Stimulated activated memory B cell treated with anti-CD40 and anti-IgM and Interleukin-4, amounts not matched to agents 10 μg/mL and 1 μg/mL and 100 μg/mL, for 72 hours (primary cell): ENCODE measurements around the gene MYO10.
"Not testable (repeated sequence)": the region's sequence is repeated elsewhere in the genome, so short reads cannot be mapped to it uniquely, and the experiment has no call there.

Experiments used
- ATAC-seq: fragments of 150-1000 bp; cut with Tn5 transposase; 2 replicates; pipeline ENCODE4 v1.10.0; 2021
- H3K27ac Mint-ChIP-seq: one replicate; pipeline ENCODE4 v1.8.0; 2022; ENCODE audit warnings: mild to moderate bottlenecking, mixed read lengths
- H3K27me3 Mint-ChIP-seq: one replicate; pipeline ENCODE4 v1.8.0; 2022; ENCODE audit warnings: mixed read lengths
- H3K36me3 Mint-ChIP-seq: one replicate; pipeline ENCODE4 v1.8.0; 2022; ENCODE audit warnings: mixed read lengths
- H3K4me1 Mint-ChIP-seq: one replicate; pipeline ENCODE4 v1.8.0; 2022; ENCODE audit warnings: mixed read lengths
- H3K4me3 Mint-ChIP-seq: one replicate; pipeline ENCODE4 v1.8.0; 2022; ENCODE audit warnings: mild to moderate bottlenecking, moderate library complexity, mixed read lengths
- H3K9me3 Mint-ChIP-seq: one replicate; pipeline ENCODE4 v1.8.0; 2022; ENCODE audit warnings: mixed read lengths

MYO10 gene

GRCh38 chr5:16738393-16738792 lies 197.7 kb downstream of the MYO10 start:
- H3K4me3 Mint-ChIP-seq, ATAC-seq, H3K27ac Mint-ChIP-seq, H3K4me1 Mint-ChIP-seq, H3K9me3 Mint-ChIP-seq, H3K36me3 Mint-ChIP-seq: not testable (repeated sequence)
- H3K27me3 Mint-ChIP-seq: peaks cover 18% of the 10 kb centered on the region

DNA sequence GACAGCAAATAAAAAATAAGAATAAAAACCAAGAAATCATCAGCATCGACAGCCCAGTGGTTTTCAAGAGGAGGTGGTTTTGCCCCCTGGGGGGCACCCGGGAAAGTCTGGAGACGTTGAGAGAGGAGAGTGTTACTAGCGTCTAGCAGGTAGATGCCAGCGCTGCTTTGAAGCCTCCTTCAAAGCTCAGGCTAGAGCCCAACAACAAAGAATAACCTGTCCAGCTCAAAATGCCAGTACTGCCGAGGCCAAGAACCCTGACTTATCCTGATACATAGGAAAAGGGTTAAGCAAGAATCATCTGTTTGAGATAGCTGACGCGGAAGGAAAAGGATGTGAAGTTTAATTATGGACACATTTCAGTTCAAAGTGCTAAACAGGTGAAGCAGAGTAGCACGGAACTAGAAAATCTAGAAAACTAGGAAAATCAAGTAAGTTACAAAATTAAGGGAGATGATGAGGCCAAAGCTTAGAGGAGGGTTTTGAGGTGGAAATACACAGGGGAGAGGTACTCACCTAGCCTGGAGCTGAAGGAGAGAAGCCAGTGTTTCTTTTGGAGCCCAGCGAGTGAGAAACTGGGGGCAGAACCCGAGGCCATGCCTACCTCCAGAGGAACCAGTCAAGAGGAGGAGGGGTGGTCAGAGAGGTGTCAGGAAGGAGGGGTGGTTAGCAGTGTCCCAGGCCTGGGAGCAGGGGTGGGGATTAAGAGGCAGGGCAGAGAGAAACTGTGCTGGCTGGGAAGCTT lies 198.3 kb downstream of the MYO10 start:
- H3K9me3 Mint-ChIP-seq: no peaks in the 10 kb centered on the region
- ATAC-seq: no peak
- no peaks in the 10 kb centered on the region for H3K36me3 Mint-ChIP-seq
- no peak overlapping the region for H3K27ac Mint-ChIP-seq
- no peaks in the 10 kb centered on the region for H3K4me1 Mint-ChIP-seq
- no peak overlapping the region for H3K4me3 Mint-ChIP-seq
- H3K27me3 Mint-ChIP-seq: peaks cover 18% of the 10 kb centered on the region

DNA sequence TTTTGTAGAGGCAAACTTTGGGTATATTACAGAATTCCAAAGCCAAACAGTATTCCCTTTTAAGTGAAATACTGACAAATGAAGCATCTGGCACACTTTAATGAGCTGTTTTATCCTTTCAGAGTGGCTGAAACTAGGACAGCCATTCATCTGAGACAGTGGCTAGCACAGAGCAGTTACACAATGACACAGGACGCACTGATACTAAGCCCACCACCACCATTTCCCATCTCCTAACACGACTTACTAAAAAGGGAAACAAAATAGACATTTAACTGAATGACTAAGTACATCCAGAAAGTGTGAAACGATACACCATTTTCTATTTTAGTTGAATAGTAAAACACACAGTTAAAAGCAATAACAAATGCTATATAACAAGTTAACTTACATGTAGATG lies 198.9 kb downstream of the MYO10 start:
- ATAC-seq: no peak

GRCh38 chr5:16736158-16736995 lies 199.7 kb downstream of the MYO10 start:
- H3K36me3 Mint-ChIP-seq: no peaks in the 10 kb centered on the region
- H3K9me3 Mint-ChIP-seq: no peaks in the 10 kb centered on the region
- H3K27me3 Mint-ChIP-seq: peaks cover 18% of the 10 kb centered on the region
- H3K4me3 Mint-ChIP-seq: no peak overlapping the region
- no peak for ATAC-seq
- no peak overlapping the region for H3K27ac Mint-ChIP-seq
- H3K4me1 Mint-ChIP-seq: no peaks in the 10 kb centered on the region

More for the DNA sequence above, 198.9 kb downstream of the MYO10 start:
- no peaks in the 10 kb centered on the region for H3K36me3 Mint-ChIP-seq
- H3K4me1 Mint-ChIP-seq: no peaks in the 10 kb centered on the region
- H3K27me3 Mint-ChIP-seq: peaks cover 18% of the 10 kb centered on the region
- no peak overlapping the region for H3K27ac Mint-ChIP-seq
- no peaks in the 10 kb centered on the region for H3K9me3 Mint-ChIP-seq
- H3K4me3 Mint-ChIP-seq: no peak overlapping the region

GRCh38 chr5:16735101-16736060 lies 200.7 kb downstream of the MYO10 start:
- no peak for ATAC-seq
- Mint-ChIP-seq H3K27ac (no peak overlapping the region), H3K4me3 (no peak overlapping the region), H3K36me3 (no peaks in the 10 kb centered on the region), H3K27me3 (peaks cover 25% of the 10 kb centered on the region), H3K4me1 (no peaks in the 10 kb centered on the region), H3K9me3 (no peaks in the 10 kb centered on the region)

GRCh38 chr5:16733331-16734006 lies 202.6 kb downstream of the MYO10 start:
- Mint-ChIP-seq H3K27me3 (peaks cover 29% of the 10 kb centered on the region), H3K4me3 (no peak overlapping the region), H3K9me3 (no peaks in the 10 kb centered on the region), H3K27ac (no peak overlapping the region), H3K4me1 (no peaks in the 10 kb centered on the region), H3K36me3 (no peaks in the 10 kb centered on the region)
- no peak for ATAC-seq

- no peaks in the 10 kb centered on the region for H3K9me3 Mint-ChIP-seq
- H3K27ac Mint-ChIP-seq: no peak overlapping the region
- no peaks in the 10 kb centered on the region for H3K36me3 Mint-ChIP-seq
- H3K27me3 Mint-ChIP-seq: peaks cover 27% of the 10 kb centered on the region
- H3K4me1 Mint-ChIP-seq: peaks cover 8% of the 10 kb centered on the region
- no peak overlapping the region for H3K4me3 Mint-ChIP-seq
- no peak for ATAC-seq
Measured at GRCh38 chr5:16732356-16732755, 203.7 kb downstream of the MYO10 start.

DNA sequence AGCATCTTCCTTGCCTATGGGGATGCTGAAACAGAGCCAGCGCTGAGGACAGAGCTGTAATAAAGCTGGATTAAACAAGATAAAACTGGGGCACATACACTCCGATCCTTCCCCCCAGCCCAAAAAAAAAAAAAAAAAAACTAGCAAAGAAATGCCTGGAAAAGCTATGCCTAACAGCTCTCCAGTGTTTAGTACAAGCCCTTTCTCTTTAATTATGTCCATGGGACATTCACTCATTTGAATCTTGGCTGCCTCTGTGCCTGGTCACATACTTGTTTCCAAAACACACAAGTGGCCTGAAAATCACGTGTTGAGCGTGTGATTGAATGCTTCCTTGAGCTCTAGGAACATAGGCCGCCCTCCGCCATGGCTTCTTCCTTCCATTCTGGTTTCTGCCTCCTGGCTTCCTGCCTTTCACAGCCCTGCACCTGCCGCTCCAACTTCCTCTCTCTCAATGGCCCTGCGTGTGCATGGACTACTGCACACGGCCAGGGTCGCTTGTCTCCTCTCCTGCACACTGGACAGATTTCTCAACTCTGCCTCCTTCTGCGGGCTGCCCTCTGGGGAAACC lies 208.2 kb downstream of the MYO10 start:
- peaks cover 8% of the 10 kb centered on the region for H3K4me1 Mint-ChIP-seq
- H3K4me3 Mint-ChIP-seq: no peak overlapping the region
- peaks cover 26% of the 10 kb centered on the region for H3K27me3 Mint-ChIP-seq
- H3K27ac Mint-ChIP-seq: no peak overlapping the region
- H3K36me3 Mint-ChIP-seq: no peaks in the 10 kb centered on the region
- peaks cover 6% of the 10 kb centered on the region for H3K9me3 Mint-ChIP-seq
- no peak for ATAC-seq

- Mint-ChIP-seq H3K27ac (no peak overlapping the region), H3K27me3 (peaks cover 26% of the 10 kb centered on the region), H3K4me1 (peaks cover 8% of the 10 kb centered on the region), H3K4me3 (no peak overlapping the region), H3K36me3 (no peaks in the 10 kb centered on the region), H3K9me3 (peaks cover 6% of the 10 kb centered on the region)
- ATAC-seq: no peak
Measured at GRCh38 chr5:16726538-16726946, 209.5 kb downstream of the MYO10 start.

DNA sequence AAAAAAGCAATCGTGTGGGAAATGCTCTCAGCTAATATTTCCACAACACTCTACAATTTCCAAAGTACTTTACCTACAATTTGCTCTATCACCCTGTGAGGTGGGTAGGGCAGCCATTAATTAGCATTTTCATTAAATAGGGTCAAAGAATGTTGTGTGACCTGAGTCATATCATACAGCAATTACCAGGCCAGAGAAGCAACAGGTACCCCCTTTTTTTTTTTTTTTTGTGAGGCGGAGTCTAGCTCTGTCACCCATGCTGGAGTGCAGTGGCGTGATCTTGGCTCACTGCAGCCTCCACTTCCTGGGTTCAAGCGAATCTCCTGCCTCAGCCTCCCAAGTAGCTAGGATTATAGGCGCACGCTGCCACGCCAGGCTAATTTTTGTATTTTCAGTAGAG lies 210.5 kb downstream of the MYO10 start:
- H3K4me1 Mint-ChIP-seq: peaks cover 8% of the 10 kb centered on the region

GRCh38 chr5:16723821-16724220 lies 212.3 kb downstream of the MYO10 start:
- no peaks in the 10 kb centered on the region for H3K36me3 Mint-ChIP-seq
- ATAC-seq: no peak
- H3K4me1 Mint-ChIP-seq: peaks cover 8% of the 10 kb centered on the region
- no peak overlapping the region for H3K4me3 Mint-ChIP-seq
- H3K27me3 Mint-ChIP-seq: peaks cover 10% of the 10 kb centered on the region
- H3K27ac Mint-ChIP-seq: no peak overlapping the region
- peaks cover 6% of the 10 kb centered on the region for H3K9me3 Mint-ChIP-seq

More for the DNA sequence above, 210.5 kb downstream of the MYO10 start:
- no peak overlapping the region for H3K4me3 Mint-ChIP-seq
- H3K9me3 Mint-ChIP-seq: peaks cover 6% of the 10 kb centered on the region
- no peak overlapping the region for H3K27ac Mint-ChIP-seq
- H3K36me3 Mint-ChIP-seq: no peaks in the 10 kb centered on the region
- ATAC-seq: no peak
- peaks cover 21% of the 10 kb centered on the region for H3K27me3 Mint-ChIP-seq

DNA sequence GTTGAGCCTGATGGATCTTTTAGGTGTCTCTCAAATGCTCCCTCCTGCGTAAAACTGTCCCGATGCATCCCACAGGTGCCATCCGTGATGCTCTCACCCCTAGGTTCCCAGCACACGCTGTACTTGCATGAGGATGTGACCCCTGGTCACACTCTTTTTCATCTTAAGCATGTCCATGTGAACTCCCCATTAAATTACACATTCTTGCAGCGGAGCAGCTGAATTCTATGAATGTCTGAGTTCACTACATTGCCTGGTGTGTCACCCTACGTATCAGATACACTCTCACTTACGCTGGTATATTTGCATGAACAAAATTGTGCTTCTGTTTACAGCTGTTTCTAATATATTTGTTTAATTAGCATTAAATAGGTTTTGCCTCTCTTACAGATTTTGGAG lies 214.0 kb downstream of the MYO10 start:
- Mint-ChIP-seq H3K27ac (no peak overlapping the region), H3K4me1 (no peaks in the 10 kb centered on the region), H3K27me3 (no peaks in the 10 kb centered on the region), H3K9me3 (peaks cover 6% of the 10 kb centered on the region), H3K36me3 (no peaks in the 10 kb centered on the region), H3K4me3 (no peak overlapping the region)
- ATAC-seq: no peak

DNA sequence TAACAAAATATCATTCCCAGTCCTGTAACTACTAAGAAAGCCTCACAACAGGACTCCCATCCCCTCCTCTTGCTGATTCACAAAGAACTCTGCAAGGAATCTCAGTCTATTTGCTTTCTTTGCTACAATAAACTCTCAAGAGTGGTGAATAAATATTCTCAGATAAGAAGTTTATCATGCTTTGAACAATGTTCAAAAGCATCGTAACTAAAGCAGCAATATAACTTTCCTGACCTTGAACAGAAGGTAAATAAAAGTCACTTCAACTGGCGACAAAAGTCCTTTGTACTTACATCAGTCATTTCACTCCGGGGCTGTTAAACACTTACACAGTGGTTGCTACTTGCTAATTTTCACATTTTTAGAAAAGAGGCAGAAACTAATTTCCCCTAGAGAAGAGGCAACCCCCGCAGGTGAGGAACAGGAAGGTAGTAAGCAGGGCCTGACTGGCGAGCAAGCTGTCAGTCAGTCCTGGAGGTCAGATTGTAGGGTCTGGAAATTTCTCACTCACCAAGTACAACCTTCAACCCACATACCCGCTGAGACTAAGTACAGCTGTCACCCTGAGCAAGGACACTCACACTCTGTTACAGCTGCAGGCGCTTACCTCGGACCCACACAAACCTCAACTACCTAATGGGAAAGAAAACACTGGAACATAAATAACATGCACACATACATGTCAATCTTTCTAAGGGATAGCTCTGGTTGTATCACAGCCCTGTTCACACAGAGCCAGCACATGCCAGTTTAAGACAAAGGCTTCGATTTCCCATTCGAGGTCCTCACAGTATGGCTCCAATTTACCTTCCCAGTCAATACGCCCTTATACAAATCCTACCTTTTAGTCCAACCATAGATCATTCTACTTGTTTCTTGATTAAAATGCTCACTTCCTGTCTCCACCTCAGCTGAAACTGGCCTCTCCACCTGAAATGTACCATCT lies 214.7 kb downstream of the MYO10 start:
- H3K27me3 Mint-ChIP-seq: no peaks in the 10 kb centered on the region
- H3K4me3 Mint-ChIP-seq: no peak overlapping the region
- H3K9me3 Mint-ChIP-seq: peaks cover 6% of the 10 kb centered on the region
- no peaks in the 10 kb centered on the region for H3K36me3 Mint-ChIP-seq
- H3K4me1 Mint-ChIP-seq: no peaks in the 10 kb centered on the region
- no peak for ATAC-seq
- no peak overlapping the region for H3K27ac Mint-ChIP-seq
